Measurements from ENCODE around the gene NPIPB13.
A peak's percentile ranks its signal among the peaks of the same experiment; 100 is the strongest.
"Not testable (repeated sequence)": the region's sequence is repeated elsewhere in the genome, so short reads cannot be mapped to it uniquely, and the experiment has no call there.

NPIPB13 gene

DNA sequence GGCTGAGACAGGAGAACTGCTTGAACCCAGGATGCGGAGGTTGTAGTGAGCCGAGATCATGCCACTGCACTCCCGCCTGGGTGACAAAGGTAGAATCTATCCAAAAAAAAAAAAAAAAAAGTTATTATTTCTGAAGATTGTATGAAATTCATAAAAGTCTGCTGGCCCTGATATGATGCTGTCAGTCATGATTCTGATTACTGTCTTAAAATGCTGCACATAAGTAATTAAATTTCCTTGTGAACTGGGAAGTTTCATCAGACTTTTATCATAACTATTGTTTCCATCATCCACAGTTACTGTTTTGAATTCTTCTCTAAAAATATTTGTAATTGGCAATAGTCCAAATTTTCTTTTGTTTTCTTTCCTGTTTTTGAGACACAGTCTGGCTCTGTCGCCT, at the start of gene NPIPB13:
TSS of gene NPIPB13 (minus strand) at position 101 of the 400 bp plus-strand sequence. CDS start 2,906 bp downstream, outside the sequence.
- not testable (repeated sequence) for DNase-seq (ENCODE audit: low read depth)

DNA sequence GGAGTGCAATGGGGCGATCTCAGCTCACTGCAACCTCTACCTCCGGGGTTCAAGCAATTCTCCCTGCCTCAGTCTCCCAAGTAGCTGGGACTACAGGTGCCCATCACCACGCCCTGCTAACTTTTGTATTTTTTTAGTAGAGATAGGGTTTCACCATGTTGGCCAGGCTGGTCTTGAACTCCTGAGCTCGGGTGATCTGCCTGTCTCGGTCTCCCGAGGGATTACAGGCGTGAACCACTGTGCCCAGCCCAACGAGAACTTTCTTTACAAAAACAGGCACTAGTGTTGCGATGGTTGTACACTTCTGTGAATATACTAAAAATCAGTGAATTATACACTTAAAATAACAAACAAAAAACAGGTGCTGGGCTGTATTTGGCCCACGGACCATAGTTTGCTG, 34.1 kb upstream of the NPIPB13 start:
- DNase-seq (ENCODE audit: low read depth), result not testable (repeated sequence)

DNA sequence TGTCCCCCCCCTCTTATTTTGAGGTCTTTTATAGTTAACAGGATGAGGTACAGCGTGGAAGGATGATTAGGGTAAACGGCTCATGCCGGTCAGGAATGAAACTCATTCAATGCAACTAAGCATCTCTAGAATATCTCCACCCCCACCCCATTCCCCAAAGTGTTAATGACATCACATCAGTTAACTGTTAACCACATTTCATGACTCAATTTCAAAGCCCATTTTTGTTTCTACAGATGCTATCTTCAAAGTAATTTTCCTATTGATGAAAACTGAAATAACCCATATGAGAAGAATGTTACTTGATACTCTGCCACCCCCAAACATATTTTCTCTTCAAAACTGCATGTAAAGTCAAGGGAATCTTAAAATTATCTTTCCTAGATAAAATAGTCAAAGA, 30.2 kb upstream of the NPIPB13 start:
- DNase-seq (ENCODE audit: low read depth), result not testable (repeated sequence)

DNA sequence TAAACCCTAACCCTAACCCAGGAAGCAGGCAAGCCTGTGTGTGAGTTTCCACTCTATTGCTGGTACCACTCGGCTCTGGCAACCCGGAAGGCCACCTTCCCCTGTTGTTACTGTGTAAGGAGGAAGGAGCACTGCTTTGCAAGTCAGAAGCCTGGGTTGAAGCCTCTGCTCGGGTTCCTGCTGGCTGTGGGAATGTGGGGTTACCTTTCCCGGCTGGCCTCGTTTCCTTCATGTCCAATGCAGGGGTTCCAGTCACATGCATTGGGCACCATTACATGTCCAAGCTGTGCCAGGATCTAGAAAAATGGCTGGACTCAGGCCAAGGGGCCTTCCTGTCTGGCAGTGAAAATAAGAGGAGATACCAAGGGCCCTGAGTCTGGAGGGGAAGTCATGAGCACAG, 31.2 kb downstream of the NPIPB13 start:
- DNase-seq (ENCODE audit: low read depth), result not testable (repeated sequence)

DNA sequence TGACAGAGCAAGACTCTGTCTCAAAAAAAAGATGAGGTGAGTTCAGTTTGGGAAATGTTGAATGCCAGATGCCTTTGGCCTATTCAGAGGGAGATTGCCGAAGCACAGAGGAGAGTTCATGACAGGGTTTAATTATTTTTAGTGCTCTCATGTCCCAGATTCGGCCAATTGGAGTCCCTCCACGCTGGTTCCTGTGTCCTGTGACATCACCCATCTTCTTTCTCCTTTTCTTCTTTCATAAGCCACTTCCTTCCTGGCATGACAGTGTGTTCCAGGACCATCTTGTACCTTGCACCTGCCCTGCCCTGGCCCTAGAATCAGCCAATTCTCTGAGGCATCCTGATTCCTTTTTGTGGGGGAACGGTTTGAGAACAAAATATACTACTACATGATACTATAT, 36.9 kb downstream of the NPIPB13 start:
- not testable (repeated sequence) for DNase-seq (ENCODE audit: low read depth)

DNA sequence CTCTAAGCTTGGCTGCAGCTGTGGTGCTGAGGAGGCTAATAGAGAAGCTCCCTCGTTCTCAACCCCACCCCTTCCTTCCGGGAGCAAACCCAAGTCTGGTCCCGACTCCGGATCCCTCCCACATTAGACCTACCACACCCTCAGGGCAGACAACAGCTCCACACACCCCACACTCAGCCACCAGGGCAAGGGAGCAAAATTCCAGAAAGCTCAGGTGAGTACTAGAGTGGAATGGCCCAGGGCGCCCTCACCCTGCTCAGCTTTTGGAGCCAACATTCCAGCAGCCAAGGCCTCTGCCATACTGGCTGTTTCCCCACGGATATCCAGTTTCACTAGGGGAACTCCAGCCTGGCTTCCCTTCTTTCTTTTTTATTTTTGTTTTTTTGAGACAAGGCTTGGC, 39.2 kb downstream of the NPIPB13 start:
- DNase-seq (ENCODE audit: low read depth), result peak; percentile 52

DNA sequence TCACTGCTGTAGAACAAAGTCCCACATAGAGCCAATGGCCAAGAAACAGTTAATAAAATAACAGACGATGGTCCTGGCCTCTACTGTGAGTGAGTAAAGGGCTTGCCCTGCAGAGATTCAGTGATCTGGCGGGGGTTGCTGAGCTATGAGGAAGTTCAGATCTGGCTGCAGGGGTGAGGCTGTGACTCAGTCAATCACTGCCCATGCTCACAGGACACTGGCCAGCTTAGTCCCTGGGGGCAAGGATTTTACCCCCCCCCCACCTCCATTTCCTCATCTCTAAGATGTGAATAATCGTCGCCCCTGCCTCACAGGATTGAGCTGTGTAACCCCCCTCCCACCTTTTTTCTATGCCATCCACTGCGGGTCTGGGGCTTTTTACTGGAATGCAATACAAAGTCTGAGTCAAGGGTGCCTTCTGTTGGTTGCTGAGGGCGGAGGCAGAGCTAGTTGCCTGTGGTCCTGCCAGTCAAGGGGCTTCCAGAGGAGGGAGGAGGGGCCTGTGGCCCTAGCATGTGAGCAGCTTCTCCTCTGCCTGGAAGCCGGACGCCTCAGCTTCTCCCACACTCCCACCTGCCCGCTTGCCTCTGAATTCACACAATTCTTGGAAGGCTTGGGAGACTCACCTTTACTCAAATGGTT, 41.1 kb downstream of the NPIPB13 start:
- DNase-seq (ENCODE audit: low read depth), result not testable (repeated sequence)

DNA sequence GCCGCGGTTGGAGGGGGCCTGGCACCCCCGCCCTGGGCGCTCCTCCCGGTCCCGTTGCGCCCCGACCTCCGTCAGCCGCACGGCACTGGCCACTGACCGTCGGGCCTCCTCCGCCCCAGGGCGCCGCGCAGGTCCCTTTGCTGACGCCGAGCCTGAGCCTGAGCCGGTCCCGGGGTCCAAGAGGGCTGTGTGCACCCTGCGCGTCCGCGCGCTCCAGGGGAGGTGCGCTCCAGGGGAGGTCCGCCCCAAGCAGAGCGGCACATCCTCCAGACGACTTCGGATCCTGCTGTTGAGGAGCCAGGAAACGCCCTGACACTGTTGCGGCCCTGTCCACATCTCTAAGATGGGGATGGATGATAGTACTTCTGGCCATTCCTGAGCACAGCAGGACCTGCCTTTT, 42.0 kb downstream of the NPIPB13 start:
- not testable (repeated sequence) for DNase-seq (ENCODE audit: low read depth)

DNA sequence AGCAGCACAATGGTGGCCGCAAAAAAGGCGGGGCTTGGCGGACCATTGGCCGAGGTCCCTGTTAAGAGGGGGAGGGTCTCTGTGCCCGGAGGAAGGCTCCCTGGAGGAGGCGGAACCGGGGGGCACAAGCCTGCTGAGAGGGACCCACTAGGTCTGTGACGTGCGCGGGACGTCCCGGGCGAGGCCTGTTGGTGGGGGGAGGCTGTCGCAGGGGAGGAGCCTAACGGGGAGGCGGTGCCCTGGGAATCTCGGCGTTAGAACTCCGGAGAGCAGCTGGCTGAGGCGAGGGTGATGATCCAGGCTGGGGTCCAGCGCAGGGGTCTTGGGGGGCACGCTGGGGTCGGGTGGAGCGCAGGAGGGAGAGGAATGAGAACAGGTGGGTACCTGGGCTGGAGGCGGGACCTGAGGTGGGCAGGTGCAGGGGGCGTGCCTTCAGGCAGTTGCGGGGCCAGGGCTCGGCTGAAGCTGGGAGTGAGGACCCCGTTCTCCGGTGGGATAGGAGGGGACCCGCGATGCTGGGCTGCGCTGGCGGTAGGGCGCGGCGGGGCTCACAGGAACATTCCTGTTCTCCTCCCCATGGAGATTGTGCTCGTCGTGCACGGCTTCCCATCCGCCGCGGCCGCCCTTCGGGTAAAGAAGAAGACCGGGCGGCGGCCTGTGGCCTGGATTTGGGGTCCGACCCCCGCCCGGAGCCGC, 42.6 kb downstream of the NPIPB13 start:
- DNase-seq (ENCODE audit: low read depth), result not testable (repeated sequence)

DNA sequence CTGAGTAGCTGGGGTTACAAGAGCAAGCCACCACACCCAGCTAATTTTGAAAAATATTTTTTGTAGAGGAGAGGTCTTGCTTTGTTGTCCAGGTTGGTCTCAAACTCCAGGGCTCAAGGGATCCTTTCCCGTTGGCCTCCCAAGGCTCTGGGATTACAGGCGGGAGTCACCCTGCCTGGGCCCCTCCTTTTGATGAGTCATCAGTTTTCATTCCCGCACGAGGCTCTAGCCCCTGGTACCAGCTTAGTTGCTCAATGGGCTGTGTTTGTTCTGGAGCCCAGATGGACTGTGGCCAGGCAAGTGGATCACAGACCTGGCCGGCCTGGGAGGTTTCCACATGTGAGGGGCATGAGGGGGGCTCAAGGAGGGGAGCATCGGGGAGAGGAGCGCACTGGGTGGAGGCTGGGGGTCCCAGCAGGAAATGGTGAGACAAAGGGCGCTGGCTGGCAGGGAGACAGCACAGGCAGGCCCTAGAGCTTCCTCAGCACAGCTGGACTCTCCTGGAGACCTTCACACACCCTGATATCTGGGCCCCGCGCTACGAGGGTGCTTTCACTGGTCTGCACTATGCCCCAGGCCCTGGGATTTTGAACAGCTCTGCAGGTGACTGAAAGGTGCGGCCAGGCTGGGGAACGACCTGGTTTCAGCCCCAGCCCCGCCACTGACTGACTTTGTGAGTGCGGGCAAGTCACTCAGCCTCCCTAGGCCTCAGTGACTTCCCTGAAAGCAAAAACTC, 48.5 kb downstream of the NPIPB13 start:
- DNase-seq (ENCODE audit: low read depth), result not testable (repeated sequence)

DNA sequence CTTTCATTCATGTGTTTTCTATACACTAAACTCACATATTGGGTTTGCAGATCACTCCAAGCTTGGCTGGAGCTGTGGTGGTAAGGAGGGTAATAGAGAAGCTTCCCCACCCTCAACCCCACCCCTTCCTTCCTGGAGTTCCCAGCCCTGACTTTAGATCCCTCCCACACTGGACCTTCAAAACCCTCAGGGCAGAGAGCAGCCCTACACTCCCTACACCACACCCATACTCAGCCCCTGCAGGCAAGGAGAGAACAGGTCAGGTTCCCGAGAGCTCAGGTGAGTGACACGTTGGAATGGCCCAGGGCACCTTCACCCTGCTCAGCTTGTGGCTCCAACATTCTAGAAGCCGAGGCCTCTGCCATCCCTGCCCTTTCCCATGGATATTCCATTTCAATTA, 49.2 kb downstream of the NPIPB13 start, which contains the start of gene SULT1A3:
TSS of gene SULT1A3 (plus strand) at position 207 of the 400 bp plus-strand sequence. CDS start 1,474 bp downstream, outside the sequence.
- not testable (repeated sequence) for DNase-seq (ENCODE audit: low read depth)

Measured in T-helper 22 cell (primary cell).